DMS114 treated with DMSO at 0.1 percent for 48 hours (cell line): ENCODE measurements around the gene PTPN13.
"Not testable (repeated sequence)": the region's sequence is repeated elsewhere in the genome, so short reads cannot be mapped to it uniquely, and the experiment has no call there.

Source experiments
- DNase-seq: peaks from one replicate; lab custom pipeline; 2025; ENCODE audit not compliant: unreplicated experiment; lab: John Stamatoyannopoulos, UW

The PTPN13 gene

DNA sequence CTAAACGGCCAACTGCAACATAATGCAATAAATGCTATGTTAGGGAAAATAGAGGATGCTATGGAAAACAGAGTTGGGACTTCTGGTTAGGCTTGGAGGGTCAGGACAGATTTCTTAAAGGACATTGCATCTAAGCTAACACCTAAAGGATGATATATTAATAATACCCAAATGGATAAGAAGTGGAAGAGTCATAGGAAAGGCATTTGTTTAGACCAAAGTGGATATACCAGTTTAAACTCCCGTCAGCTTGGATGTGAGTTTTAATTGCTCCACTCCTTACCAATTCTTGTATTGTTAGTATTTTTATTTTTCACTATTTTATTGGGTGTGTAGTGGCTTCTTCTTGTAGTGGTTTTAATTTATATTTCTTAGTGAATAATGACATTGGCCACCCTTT, 93.9 kb downstream of the PTPN13 start:
- no peak for DNase-seq

- DNase-seq = no peak
Observed at GRCh38 chr4:86704601-86705000, 110.5 kb downstream of the PTPN13 start.

- DNase-seq = no peak
Observed at GRCh38 chr4:86706923-86707597, 112.9 kb downstream of the PTPN13 start.

- no peak for DNase-seq
Observed at GRCh38 chr4:86717651-86718050, 123.5 kb downstream of the PTPN13 start.

DNA sequence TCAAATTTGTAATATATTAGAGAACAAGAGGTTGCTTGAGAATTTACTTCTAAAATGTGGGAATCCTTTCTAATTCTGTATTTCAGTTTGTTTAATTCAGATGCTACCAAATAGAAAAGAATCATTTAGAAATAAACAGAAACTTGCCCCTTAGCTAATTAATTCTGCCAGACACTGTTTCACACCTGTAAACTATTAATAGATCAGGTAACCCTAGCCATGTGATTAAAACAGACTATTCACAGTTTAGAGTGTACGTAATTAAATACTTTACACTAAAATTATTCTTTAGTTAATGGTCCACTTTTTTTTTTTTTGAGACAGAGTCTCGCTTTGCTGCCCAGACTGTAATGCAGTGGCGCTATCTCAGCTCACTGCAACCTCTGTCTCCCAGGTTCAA, 124.0 kb downstream of the PTPN13 start:
- DNase-seq = no peak

- DNase-seq = not testable (repeated sequence)
Observed at GRCh38 chr4:86719149-86719548, 125.0 kb downstream of the PTPN13 start.

GRCh38 chr4:86720508-86721068, 126.5 kb downstream of the PTPN13 start:
- no peak for DNase-seq

GRCh38 chr4:86721412-86721811, 127.3 kb downstream of the PTPN13 start:
- no peak for DNase-seq

DNA sequence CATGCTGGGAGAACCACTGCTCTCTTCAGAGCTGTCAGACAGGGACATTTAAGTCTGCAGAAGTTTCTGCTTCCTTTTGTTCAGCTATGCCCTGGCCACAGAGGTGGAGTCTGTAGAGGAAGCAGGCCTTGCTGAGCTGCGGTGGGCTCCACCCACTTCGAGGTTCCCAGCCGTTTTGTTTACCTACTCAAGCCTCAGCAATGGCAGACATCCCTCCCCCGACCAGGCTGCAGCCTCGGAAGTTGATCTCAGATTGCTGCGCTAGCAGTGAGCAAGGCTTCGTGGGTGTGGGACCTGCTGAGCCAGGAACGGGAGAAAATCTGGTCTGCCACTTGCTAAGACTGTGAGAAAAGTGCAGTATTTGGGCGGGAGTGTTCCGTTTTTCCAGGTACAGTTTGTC, 136.2 kb downstream of the PTPN13 start:
- DNase-seq = no peak

DNA sequence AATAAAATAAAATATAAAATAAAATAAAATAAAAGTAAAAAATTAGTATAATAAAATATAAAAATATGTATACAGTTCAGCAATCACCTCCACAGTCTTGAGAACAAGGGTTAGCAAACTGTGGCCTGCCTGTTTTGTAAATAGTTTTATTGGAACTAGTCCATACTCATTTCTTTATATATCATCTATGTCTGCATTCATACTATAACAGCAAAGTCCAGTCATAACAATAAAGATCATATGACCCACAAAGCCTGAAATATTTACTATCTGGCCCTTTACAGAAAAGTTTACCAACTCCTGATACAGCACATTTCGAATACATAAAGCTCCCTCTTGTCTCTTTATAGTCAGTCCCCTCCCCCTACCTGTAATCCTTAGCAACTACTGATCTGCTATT, 143.1 kb downstream of the PTPN13 start:
- DNase-seq = no peak

DNA sequence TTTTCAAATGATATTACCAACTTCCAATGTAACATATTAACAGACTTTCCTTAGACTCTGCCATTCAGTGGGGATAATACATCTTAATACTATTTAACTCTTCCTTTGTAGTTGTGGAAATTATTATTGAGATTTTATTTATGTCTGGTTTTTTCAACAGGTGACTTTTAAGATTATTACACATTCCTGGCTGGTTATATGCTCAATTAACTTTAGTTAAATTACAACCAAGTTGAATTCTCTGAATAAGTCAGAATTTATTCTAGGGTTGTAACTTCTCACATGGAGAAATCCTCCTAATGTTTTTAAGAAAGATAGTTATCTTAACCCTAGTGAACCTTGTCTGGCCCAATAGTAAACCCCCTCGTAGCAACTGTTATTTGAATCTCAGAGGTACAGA, 147.7 kb downstream of the PTPN13 start:
- no peak for DNase-seq

DNA sequence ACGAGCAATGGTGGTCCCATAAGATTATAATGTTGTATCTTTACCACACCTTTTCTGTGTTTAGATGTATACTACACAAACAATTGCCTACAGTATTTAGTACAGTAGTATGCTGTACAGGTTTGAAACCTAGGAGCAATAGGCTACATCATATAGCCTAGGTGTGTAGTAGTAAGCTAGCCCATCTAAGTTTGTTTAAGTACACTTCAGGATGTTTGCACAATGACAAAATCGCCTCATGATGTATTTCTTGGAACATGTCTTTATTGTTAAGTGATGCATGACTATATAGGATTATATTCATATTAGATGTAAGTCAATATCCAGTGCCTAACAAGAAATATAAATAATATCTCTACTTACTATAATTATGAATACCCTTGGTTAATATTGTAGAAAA, 150.5 kb downstream of the PTPN13 start:
- no peak for DNase-seq

- no peak for DNase-seq
Observed at GRCh38 chr4:86749121-86749520, 155.0 kb downstream of the PTPN13 start.

- DNase-seq = no peak
Observed at GRCh38 chr4:86755388-86755787, 161.3 kb downstream of the PTPN13 start.

DNA sequence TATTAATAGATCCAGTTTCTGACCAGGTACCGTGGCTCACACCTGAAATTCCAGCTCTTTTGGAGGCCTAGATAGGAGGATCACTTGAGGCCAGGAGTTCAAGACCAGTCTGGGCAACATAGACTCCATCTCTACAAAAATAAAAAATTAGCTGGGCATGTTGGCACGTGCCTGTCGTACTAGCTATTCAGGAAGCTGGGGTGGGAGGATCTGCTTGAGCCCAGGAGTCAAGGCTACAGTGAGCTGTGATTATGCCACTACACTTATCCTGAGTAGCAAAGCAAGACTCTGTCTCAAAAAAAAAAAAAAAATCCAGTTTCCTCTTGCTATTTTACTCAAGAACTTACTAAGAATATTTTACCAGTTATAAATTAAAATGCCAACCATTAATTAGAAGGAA, 163.4 kb downstream of the PTPN13 start:
- no peak for DNase-seq

DNA sequence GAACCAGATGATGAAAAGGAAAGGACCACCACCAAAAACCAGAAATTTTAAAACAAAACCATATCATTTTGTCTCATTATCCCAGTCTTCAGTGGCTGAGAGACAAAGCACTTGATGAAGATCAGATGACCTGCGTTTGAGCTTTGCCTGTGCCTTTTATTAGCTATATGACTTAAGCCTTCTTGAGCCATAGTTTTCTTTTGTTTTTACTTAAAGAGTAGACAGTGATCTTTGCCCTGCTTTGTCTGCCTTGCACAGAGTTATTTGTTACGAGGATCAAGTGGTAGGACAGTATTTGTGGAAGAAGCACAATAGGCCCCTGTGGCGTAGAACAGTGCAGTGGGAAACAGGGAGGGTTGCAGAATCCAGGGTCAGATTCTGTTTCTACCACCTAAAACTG, 165.2 kb downstream of the PTPN13 start:
- DNase-seq = no peak

- no peak for DNase-seq
Observed at GRCh38 chr4:86762649-86763048, 168.5 kb downstream of the PTPN13 start.

- no peak for DNase-seq
Observed at GRCh38 chr4:86769794-86770193, 175.7 kb downstream of the PTPN13 start.

GRCh38 chr4:86771141-86771540, 177.0 kb downstream of the PTPN13 start:
- no peak for DNase-seq

- no peak for DNase-seq
Observed at GRCh38 chr4:86775061-86775460, 180.9 kb downstream of the PTPN13 start.

GRCh38 chr4:86778175-86778574, 184.1 kb downstream of the PTPN13 start:
- DNase-seq = no peak

DNA sequence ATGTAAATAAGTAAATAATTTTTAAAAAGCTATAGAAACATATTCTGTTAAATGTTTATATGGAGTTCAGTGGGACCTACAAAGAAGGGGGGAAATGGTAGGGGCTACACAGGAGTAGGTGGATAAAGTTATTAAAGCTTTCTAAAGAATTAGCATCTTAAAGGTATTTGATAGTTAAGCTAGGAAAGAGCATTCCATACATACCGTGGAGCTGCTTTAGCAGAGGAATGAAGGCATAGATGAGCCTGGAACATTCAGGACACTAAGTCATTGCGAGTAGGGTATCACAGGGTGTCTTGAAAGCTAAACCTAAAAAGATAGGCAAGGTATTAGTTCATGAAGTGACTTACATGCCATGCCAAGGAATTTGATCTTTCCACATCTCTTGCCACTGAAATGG, 194.7 kb downstream of the PTPN13 start:
- no peak for DNase-seq

DNA sequence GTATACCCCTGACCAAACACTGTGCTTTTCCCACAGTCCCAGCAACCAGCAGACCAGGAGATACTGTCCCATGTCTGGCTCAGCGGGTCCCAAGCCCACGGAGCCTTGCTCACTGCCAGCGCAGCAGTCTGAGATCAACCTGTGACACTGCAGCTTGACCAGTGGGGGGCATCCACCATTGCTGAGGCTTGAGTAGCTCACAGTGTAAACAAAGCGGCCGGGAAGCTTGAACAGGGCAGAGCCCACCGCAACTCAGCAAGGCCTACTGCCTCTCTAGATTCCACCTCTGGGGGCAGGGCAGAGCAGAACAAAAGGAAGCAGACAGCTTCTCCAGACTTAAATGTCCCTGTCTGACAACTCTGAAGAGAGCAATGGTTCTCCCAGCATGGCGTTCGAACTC, 197.0 kb downstream of the PTPN13 start:
- no peak for DNase-seq
